H1 (cell line): ENCODE data around the gene NPAS4. TPM values are rescaled to one million over a fixed set of nuclear protein-coding genes. Genes with fewer than 3 reads are reported as not detected.

Experiments
- BCL11A ChIP-seq, 2 experiments: IDR thresholded peaks; one replicate each; pipeline ENCODE4 v1.6.1; 2011; ENCODE audit warnings: low read depth in 2 of 2, low read length in 2 of 2, mild to moderate bottlenecking in 2 of 2
- CTBP2 ChIP-seq: IDR thresholded peaks from 2 replicates; pipeline ENCODE4 v1.7.0; 2011; ENCODE audit warnings: borderline replicate concordance, mild to moderate bottlenecking, moderate library complexity, mixed read lengths, low read length; ENCODE audit not compliant: insufficient read depth, insufficient read length
- EGR1 ChIP-seq: IDR thresholded peaks from 2 replicates; pipeline ENCODE4 v1.6.1; 2011; ENCODE audit warnings: low read depth, low read length, borderline replicate concordance
- GABPA ChIP-seq: IDR thresholded peaks from 2 replicates; pipeline ENCODE4 v1.6.1; 2011; ENCODE audit warnings: mild to moderate bottlenecking, low read length, moderate library complexity, borderline replicate concordance; ENCODE audit not compliant: insufficient read depth
- GTF2F1 ChIP-seq: IDR thresholded peaks from 2 replicates; pipeline ENCODE4 v1.6.1; 2012; ENCODE audit warnings: low read depth, low read length, improper control_type of control experiment, borderline replicate concordance
- SIN3A ChIP-seq, 2 experiments: IDR thresholded peaks in 1 of 2; conservative IDR thresholded peaks in 1 of 2; 2 replicates each; pipeline ENCODE4 v1.6.1; 2011 to 2012; ENCODE audit warnings: low read length in 2 of 2, improper control_type of control experiment in 1 of 2, low read depth in 1 of 2, mild to moderate bottlenecking in 1 of 2
- SIRT6 ChIP-seq: IDR thresholded peaks from one replicate; pipeline ENCODE4 v1.7.1; 2012; ENCODE audit warnings: low read length, inconsistent platforms
- TAF7 ChIP-seq: optimal IDR thresholded peaks from 2 replicates; pipeline ENCODE3; 2011; ENCODE audit warnings: low read depth, mild to moderate bottlenecking, inconsistent platforms, low read length, moderate library complexity, borderline replicate concordance
- polyA plus RNA-seq, 7 experiments: library from polyadenylated mRNA; depleted of rRNA in 3 of 7; stranded (reverse) in 5 of 7; unstranded in 2 of 7; fragments of >200 nt in 5 of 7; fragments of 200-250 nt in 2 of 7; gene quantifications; 1 replicate in 5 of 7; 2 replicates in 1 of 7; 4 replicates in 1 of 7; pipeline versions ENCODE4 v1.2.1 to v1.2.3, GENCODE V29; 2011 to 2013; ENCODE audit warnings: missing spikeins in 2 of 7, mixed read lengths in 2 of 7
- total RNA-seq: library from RNA; stranded (reverse); fragmentation: NEBNext Ultra II Directional; extraction: Animal tissue kit (Norgen Biotek cat#: 25700); gene quantifications from 2 replicates; pipeline ENCODE4 v1.2.1, GENCODE V29; 2021
- TF ChIP-seq, protein P1 (sequence below): fragments of 300-600 bp; sonication (generic); IDR thresholded peaks from 2 replicates; pipeline ENCODE4 v1.7.1; 2012; ENCODE audit warnings: low read length, moderate library complexity, mild to moderate bottlenecking, inconsistent platforms; ENCODE audit not compliant: insufficient replicate concordance

Gene NPAS4
- total and polyA plus RNA-seq, 2 of the 8 experiments (the other 6 are each of a cell fraction or from before 2014, with no cell fraction given): 0.73 to 0.99 TPM

- TF ChIP-seq, protein P1, sequence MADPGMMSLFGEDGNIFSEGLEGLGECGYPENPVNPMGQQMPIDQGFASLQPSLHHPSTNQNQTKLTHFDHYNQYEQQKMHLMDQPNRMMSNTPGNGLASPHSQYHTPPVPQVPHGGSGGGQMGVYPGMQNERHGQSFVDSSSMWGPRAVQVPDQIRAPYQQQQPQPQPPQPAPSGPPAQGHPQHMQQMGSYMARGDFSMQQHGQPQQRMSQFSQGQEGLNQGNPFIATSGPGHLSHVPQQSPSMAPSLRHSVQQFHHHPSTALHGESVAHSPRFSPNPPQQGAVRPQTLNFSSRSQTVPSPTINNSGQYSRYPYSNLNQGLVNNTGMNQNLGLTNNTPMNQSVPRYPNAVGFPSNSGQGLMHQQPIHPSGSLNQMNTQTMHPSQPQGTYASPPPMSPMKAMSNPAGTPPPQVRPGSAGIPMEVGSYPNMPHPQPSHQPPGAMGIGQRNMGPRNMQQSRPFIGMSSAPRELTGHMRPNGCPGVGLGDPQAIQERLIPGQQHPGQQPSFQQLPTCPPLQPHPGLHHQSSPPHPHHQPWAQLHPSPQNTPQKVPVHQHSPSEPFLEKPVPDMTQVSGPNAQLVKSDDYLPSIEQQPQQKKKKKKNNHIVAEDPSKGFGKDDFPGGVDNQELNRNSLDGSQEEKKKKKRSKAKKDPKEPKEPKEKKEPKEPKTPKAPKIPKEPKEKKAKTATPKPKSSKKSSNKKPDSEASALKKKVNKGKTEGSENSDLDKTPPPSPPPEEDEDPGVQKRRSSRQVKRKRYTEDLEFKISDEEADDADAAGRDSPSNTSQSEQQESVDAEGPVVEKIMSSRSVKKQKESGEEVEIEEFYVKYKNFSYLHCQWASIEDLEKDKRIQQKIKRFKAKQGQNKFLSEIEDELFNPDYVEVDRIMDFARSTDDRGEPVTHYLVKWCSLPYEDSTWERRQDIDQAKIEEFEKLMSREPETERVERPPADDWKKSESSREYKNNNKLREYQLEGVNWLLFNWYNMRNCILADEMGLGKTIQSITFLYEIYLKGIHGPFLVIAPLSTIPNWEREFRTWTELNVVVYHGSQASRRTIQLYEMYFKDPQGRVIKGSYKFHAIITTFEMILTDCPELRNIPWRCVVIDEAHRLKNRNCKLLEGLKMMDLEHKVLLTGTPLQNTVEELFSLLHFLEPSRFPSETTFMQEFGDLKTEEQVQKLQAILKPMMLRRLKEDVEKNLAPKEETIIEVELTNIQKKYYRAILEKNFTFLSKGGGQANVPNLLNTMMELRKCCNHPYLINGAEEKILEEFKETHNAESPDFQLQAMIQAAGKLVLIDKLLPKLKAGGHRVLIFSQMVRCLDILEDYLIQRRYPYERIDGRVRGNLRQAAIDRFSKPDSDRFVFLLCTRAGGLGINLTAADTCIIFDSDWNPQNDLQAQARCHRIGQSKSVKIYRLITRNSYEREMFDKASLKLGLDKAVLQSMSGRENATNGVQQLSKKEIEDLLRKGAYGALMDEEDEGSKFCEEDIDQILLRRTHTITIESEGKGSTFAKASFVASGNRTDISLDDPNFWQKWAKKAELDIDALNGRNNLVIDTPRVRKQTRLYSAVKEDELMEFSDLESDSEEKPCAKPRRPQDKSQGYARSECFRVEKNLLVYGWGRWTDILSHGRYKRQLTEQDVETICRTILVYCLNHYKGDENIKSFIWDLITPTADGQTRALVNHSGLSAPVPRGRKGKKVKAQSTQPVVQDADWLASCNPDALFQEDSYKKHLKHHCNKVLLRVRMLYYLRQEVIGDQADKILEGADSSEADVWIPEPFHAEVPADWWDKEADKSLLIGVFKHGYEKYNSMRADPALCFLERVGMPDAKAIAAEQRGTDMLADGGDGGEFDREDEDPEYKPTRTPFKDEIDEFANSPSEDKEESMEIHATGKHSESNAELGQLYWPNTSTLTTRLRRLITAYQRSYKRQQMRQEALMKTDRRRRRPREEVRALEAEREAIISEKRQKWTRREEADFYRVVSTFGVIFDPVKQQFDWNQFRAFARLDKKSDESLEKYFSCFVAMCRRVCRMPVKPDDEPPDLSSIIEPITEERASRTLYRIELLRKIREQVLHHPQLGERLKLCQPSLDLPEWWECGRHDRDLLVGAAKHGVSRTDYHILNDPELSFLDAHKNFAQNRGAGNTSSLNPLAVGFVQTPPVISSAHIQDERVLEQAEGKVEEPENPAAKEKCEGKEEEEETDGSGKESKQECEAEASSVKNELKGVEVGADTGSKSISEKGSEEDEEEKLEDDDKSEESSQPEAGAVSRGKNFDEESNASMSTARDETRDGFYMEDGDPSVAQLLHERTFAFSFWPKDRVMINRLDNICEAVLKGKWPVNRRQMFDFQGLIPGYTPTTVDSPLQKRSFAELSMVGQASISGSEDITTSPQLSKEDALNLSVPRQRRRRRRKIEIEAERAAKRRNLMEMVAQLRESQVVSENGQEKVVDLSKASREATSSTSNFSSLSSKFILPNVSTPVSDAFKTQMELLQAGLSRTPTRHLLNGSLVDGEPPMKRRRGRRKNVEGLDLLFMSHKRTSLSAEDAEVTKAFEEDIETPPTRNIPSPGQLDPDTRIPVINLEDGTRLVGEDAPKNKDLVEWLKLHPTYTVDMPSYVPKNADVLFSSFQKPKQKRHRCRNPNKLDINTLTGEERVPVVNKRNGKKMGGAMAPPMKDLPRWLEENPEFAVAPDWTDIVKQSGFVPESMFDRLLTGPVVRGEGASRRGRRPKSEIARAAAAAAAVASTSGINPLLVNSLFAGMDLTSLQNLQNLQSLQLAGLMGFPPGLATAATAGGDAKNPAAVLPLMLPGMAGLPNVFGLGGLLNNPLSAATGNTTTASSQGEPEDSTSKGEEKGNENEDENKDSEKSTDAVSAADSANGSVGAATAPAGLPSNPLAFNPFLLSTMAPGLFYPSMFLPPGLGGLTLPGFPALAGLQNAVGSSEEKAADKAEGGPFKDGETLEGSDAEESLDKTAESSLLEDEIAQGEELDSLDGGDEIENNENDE: no peak
- TF ChIP-seq GTF2F1 (no peak), SIRT6 (no peak), TAF7 (no peak), SIN3A (conservative IDR thresholded peaks at IDR 0.05 in 1 of 2, IDR thresholded peaks at IDR 0.05 in 1 of 2; ENCODE audit: low read depth in 1 of 2, low read length in 2 of 2) (no peak), GABPA (no peak), BCL11A (IDR thresholded peaks at IDR 0.05; ENCODE audit: low read depth in 2 of 2, low read length in 2 of 2) (no peak), CTBP2 (no peak), EGR1 (no peak)
Measured at GRCh38 chr11:66426314-66426713, 5.5 kb downstream of the NPAS4 start (continued).
